Mesenchymal stem cell (in vitro differentiated cells and primary cell): ENCODE measurements around the gene DNAH12.
"Not testable (repeated sequence)": the region's sequence is repeated elsewhere in the genome, so short reads cannot be mapped to it uniquely, and the experiment has no call there.

Experiments
- DNase-seq: peaks from one replicate; pipeline ENCODE4 v3.0.0-alpha.2; 2013
- H2AFZ ChIP-seq: one replicate; pipeline ENCODE4 v1.6.1; 2013; ENCODE audit warnings: low read depth, mild to moderate bottlenecking, control low read depth, inconsistent platforms, low read length, moderate library complexity
- H2AK5ac ChIP-seq: 2 replicates; pipeline ENCODE4 v1.6.1; 2013; ENCODE audit warnings: low read length, moderate library complexity, mild to moderate bottlenecking, inconsistent platforms; ENCODE audit not compliant: severe bottlenecking
- H2BK120ac ChIP-seq: one replicate; pipeline ENCODE4 v1.6.1; 2013; ENCODE audit warnings: low read depth, mild to moderate bottlenecking, inconsistent platforms, low read length, moderate library complexity
- H2BK12ac ChIP-seq, 2 experiments: one replicate each; pipeline ENCODE4 v1.6.1; 2013; ENCODE audit warnings: inconsistent platforms in 2 of 2, low read length in 2 of 2, mild to moderate bottlenecking in 2 of 2, moderate library complexity in 2 of 2, control low read depth in 1 of 2
- H2BK15ac ChIP-seq: one replicate; pipeline ENCODE4 v1.6.1; 2013; ENCODE audit warnings: mild to moderate bottlenecking, low read depth, inconsistent platforms; ENCODE audit not compliant: poor library complexity, severe bottlenecking
- H2BK5ac ChIP-seq: 2 replicates; pipeline ENCODE4 v1.6.1; 2013; ENCODE audit warnings: low read depth, mild to moderate bottlenecking, low read length, control low read depth, inconsistent platforms; ENCODE audit not compliant: poor library complexity, severe bottlenecking
- H3K14ac ChIP-seq, 2 experiments: one replicate each; pipeline ENCODE4 v1.6.1; 2013; ENCODE audit warnings: inconsistent platforms in 2 of 2, low read length in 2 of 2, control low read depth in 1 of 2, mild to moderate bottlenecking in 1 of 2, moderate library complexity in 1 of 2
- H3K18ac ChIP-seq, 2 experiments: one replicate each; pipeline ENCODE4 v1.6.1; 2013; ENCODE audit warnings: inconsistent platforms in 2 of 2, low read length in 2 of 2, control low read depth in 1 of 2, low read depth in 1 of 2, mild to moderate bottlenecking in 1 of 2
- H3K23ac ChIP-seq, 2 experiments: one replicate each; pipeline ENCODE4 v1.6.1; 2013; ENCODE audit warnings: inconsistent platforms in 2 of 2, low read length in 2 of 2, mild to moderate bottlenecking in 2 of 2, moderate library complexity in 2 of 2, control low read depth in 1 of 2
- H3K27ac ChIP-seq: 2 replicates; pipeline ENCODE4 v1.5.1; 2013; ENCODE audit warnings: mild to moderate bottlenecking, moderate library complexity, low read length, control low read depth, inconsistent platforms; ENCODE audit not compliant: poor library complexity, severe bottlenecking
- H3K27me3 ChIP-seq, 2 experiments: 2 replicates each; pipeline versions ENCODE4 v1.6.1 to v1.7.0; 2013; ENCODE audit warnings: low read length in 2 of 2, mild to moderate bottlenecking in 2 of 2, moderate library complexity in 2 of 2, control low read depth in 1 of 2, inconsistent platforms in 1 of 2; ENCODE audit not compliant: control insufficient read depth in 1 of 2, insufficient read depth in 1 of 2
- H3K36me3 ChIP-seq, 2 experiments: 2 replicates each; pipeline versions ENCODE4 v1.6.1 to v1.7.0; 2013; ENCODE audit warnings: low read length in 2 of 2, control low read depth in 1 of 2, inconsistent platforms in 1 of 2, low read depth in 1 of 2, mild to moderate bottlenecking in 1 of 2; ENCODE audit not compliant: insufficient read depth in 2 of 2, control insufficient read depth in 1 of 2
- H3K4ac ChIP-seq, 2 experiments: one replicate each; pipeline ENCODE4 v1.6.1; 2013; ENCODE audit warnings: inconsistent platforms in 2 of 2, low read length in 2 of 2, mild to moderate bottlenecking in 2 of 2, moderate library complexity in 2 of 2, control low read depth in 1 of 2, low read depth in 1 of 2
- H3K4me1 ChIP-seq: 2 replicates; pipeline ENCODE4 v1.6.1; 2013; ENCODE audit warnings: low read depth, low read length, control low read depth; ENCODE audit not compliant: control insufficient read depth, insufficient read depth
- H3K4me2 ChIP-seq: 2 replicates; pipeline ENCODE4 v1.6.1; 2013; ENCODE audit warnings: low read length, mild to moderate bottlenecking, inconsistent platforms; ENCODE audit not compliant: poor library complexity, severe bottlenecking
- H3K4me3 ChIP-seq, 2 experiments: 2 replicates each; pipeline versions ENCODE4 v1.5.1 to v1.7.0; 2013; ENCODE audit warnings: low read length in 2 of 2, mild to moderate bottlenecking in 2 of 2, control low read depth in 1 of 2, low read depth in 1 of 2; ENCODE audit not compliant: insufficient read depth in 1 of 2
- H3K79me1 ChIP-seq: replicated peaks from 2 replicates; pipeline ENCODE4 v1.6.1; 2013; ENCODE audit warnings: mild to moderate bottlenecking, control low read depth, low read length, inconsistent platforms; ENCODE audit not compliant: poor library complexity, severe bottlenecking
- H3K9ac ChIP-seq: 2 replicates; pipeline ENCODE4 v1.7.0; 2013; ENCODE audit warnings: mild to moderate bottlenecking, low read length, moderate library complexity
- H3K9me3 ChIP-seq: 2 replicates; pipeline ENCODE4 v1.7.0; 2013; ENCODE audit warnings: mild to moderate bottlenecking, low read length; ENCODE audit not compliant: control insufficient read depth
- H4K8ac ChIP-seq: one replicate; pipeline ENCODE4 v1.6.1; 2013; ENCODE audit warnings: inconsistent platforms, mild to moderate bottlenecking, low read length, moderate library complexity
- H4K91ac ChIP-seq: one replicate; pipeline ENCODE4 v1.6.1; 2013; ENCODE audit warnings: mild to moderate bottlenecking, low read length, inconsistent platforms
- WGBS: methylation state at CpG from one replicate; pipeline ENCODE4 v1.1.7; 2013; ENCODE audit warnings: mixed read lengths; 5-methylcytosine and 5-hydroxymethylcytosine counted together

The DNAH12 gene

DNA sequence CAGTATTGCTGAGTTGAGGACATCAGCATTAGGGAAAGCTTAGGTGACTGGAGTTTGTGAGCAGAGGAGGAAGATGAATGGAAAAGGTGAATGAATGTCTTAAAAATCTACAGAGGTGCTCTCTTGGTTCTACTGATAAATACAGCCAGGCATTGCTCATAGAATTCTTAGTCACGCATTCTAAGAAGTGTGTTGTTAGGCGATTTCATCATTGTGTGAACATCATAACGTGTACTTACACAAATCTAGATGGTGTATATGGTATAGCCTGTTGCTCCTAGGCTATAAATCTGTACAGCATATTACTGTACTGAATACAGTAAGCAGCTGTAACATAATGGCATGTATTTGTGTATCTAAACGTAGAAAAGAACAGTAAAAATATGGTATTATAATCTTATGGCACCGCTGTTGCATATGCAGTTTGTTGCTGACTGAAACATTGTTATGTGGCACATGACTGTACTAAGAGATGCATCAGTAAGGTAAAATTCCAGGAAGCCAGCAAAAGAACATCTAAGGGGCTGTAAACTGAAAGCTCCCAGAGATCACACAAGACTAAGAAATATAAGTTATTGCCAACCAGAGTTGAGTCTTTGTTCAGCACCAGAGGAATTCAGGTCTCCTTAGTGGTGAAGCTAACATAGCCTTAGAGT, 208.7 kb downstream of the DNAH12 start:
- Histone ChIP-seq H3K27ac (no peak overlapping the region), H3K4ac (no peak overlapping the region), H3K14ac (no peak overlapping the region), H3K9ac (no peak overlapping the region), H3K4me1 (no peaks in the 10 kb centered on the region), H3K4me3 (no peak overlapping the region), H2BK12ac (no peak overlapping the region), H2AFZ (no peak overlapping the region), H2BK15ac (no peak overlapping the region), H3K4me2 (no peak overlapping the region), H3K79me1 (no peaks in the 10 kb centered on the region), H3K23ac (no peak overlapping the region), H3K18ac (no peak overlapping the region), H2BK120ac (no peak overlapping the region), H3K36me3 (no peaks in the 10 kb centered on the region), H2BK5ac (no peak overlapping the region), H2AK5ac (no peak overlapping the region), H3K9me3 (no peaks in the 10 kb centered on the region), H4K8ac (no peak overlapping the region), H3K27me3 (peaks cover 0 to 15% of the 10 kb centered on the region in 2 experiments), H4K91ac (no peak overlapping the region)
- DNase-seq: no peak
- 93% methylated on average over 5 of the region's 5 CpGs for WGBS

DNA sequence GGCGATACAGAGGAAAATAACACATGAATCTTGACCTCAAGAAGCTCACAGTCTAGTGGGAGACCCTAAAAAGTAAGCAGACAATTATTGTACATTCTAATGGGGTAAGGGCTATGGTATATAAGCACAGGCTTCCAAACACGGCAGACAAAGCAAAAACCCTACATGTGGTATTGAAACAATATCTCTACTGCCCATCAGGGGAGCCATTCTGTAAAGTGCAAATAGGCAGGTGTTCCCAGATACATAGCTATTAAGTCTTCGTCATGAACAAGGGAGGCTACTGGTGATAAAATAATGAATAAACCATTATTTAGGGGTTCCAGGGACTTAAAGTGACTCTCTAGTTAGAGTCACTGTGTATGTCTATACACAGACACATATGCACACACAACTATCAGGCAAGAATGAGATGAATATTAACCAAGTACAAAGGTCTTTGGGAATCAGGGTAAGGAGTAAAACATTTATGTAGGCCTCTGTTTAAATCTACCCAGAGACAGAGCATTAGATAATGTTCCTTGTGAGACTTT, 213.0 kb downstream of the DNAH12 start:
- no peak overlapping the region for H3K4me2 ChIP-seq
- H3K27me3 ChIP-seq: peaks cover 0 to 15% of the 10 kb centered on the region in 2 experiments
- H3K9me3 ChIP-seq: no peaks in the 10 kb centered on the region
- H2AFZ ChIP-seq: no peak overlapping the region
- no peak overlapping the region for H2BK12ac ChIP-seq
- H2AK5ac ChIP-seq: no peak overlapping the region
- no peak overlapping the region for H2BK120ac ChIP-seq
- no peak overlapping the region for H2BK15ac ChIP-seq
- no peak overlapping the region for H3K23ac ChIP-seq
- DNase-seq: no peak
- H4K8ac ChIP-seq: no peak overlapping the region
- H3K4ac ChIP-seq: no peak overlapping the region
- no peak overlapping the region for H3K4me3 ChIP-seq
- H3K4me1 ChIP-seq: no peaks in the 10 kb centered on the region
- H3K18ac ChIP-seq: no peak overlapping the region
- no peak overlapping the region for H3K9ac ChIP-seq
- no peak overlapping the region for H2BK5ac ChIP-seq
- no peaks in the 10 kb centered on the region for H3K79me1 ChIP-seq
- no peak overlapping the region for H3K14ac ChIP-seq
- H3K36me3 ChIP-seq: no peaks in the 10 kb centered on the region
- H3K27ac ChIP-seq: no peak overlapping the region
- no peak overlapping the region for H4K91ac ChIP-seq
- WGBS: 82% methylated on average over 3 of the region's 3 CpGs

DNA sequence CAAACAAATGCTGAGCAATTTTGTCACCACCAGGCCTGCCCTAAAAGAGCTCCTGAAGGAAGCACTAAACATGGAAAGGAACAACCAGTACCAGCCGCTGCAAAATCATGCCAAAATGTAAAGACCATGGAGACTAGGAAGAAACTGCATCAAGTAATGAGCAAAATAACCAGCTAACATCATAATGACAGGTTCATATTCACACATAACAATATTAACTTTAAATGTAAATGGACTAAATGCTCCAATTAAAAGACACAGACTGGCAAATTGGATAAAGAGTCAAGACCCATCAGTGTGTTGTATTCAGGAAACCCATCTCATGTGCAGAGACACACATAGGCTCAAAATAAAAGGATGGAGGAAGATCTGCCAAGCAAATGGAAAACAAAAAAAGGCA, 217.6 kb downstream of the DNAH12 start:
- not testable (repeated sequence) for H3K23ac ChIP-seq, H4K8ac ChIP-seq, DNase-seq, H2BK15ac ChIP-seq, H3K4me1 ChIP-seq, H2AFZ ChIP-seq, H3K4me3 ChIP-seq, H2AK5ac ChIP-seq, H2BK12ac ChIP-seq, H4K91ac ChIP-seq, H3K79me1 ChIP-seq, H2BK5ac ChIP-seq, H3K14ac ChIP-seq, H3K4ac ChIP-seq, H3K9ac ChIP-seq, H3K27me3 ChIP-seq, H3K27ac ChIP-seq, H3K18ac ChIP-seq, H3K36me3 ChIP-seq, H3K4me2 ChIP-seq, H2BK120ac ChIP-seq, H3K9me3 ChIP-seq
- WGBS: no CpG with 5 or more reads among the region's 1 CpG

DNA sequence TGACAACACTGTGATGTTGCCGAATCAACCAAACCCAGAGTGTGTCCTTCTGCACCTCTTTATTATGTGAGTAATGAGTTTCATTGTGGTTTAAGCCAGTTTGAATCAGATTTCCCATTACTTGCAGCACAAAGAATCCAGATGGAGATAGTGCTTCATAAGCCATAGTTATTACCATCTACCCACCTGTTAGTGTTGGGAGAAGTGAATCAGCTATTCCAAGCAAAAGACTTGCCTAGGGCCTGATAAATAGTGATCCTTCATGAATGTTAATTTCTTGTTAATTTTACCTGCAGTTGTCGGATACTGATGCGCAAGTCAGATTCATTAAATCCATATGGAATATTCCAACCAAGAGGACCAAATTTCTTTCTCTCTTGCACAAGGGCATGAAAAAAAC, 229.9 kb downstream of the DNAH12 start:
- no peak overlapping the region for H3K23ac ChIP-seq
- H2AK5ac ChIP-seq: no peak overlapping the region
- H3K9me3 ChIP-seq: peaks cover 10% of the 10 kb centered on the region
- no peak overlapping the region for H3K4me2 ChIP-seq
- no peaks in the 10 kb centered on the region for H3K79me1 ChIP-seq
- H2AFZ ChIP-seq: no peak overlapping the region
- no peak overlapping the region for H3K27ac ChIP-seq
- H4K8ac ChIP-seq: no peak overlapping the region
- H2BK15ac ChIP-seq: no peak overlapping the region
- no peaks in the 10 kb centered on the region for H3K36me3 ChIP-seq
- H3K9ac ChIP-seq: no peak overlapping the region
- no peak overlapping the region for H2BK12ac ChIP-seq
- no peak overlapping the region for H4K91ac ChIP-seq
- H3K27me3 ChIP-seq: peaks cover 0 to 3% of the 10 kb centered on the region in 2 experiments
- H3K4me1 ChIP-seq: no peaks in the 10 kb centered on the region
- H3K4ac ChIP-seq: no peak overlapping the region
- DNase-seq: no peak
- H2BK120ac ChIP-seq: no peak overlapping the region
- WGBS: 93% methylated on average over 3 of the region's 3 CpGs
- no peak overlapping the region for H3K18ac ChIP-seq
- H2BK5ac ChIP-seq: no peak overlapping the region
- no peak overlapping the region for H3K14ac ChIP-seq
- H3K4me3 ChIP-seq: no peak overlapping the region
